ENCODE measurements around the gene MOB2.

Gene MOB2

GRCh38 chr11:1452744-1453143 is 33.8 kb downstream of the MOB2 start:
- no peak for DNase-seq (ENCODE audit: low read depth)
- no peak for TF ChIP-seq CTCF (IDR thresholded peaks at IDR 0.05; ENCODE audit: low read depth, low read length, missing control alignments)
- no peak overlapping the region for H3K4me3 ChIP-seq (ENCODE audit: low read depth, low read length)

- DNase-seq (ENCODE audit: low read depth), result no peak
- no peak overlapping the region for H3K4me3 ChIP-seq (ENCODE audit: low read depth, low read length)
- no peak for TF ChIP-seq CTCF (IDR thresholded peaks at IDR 0.05; ENCODE audit: low read depth, low read length, missing control alignments)
Measured at GRCh38 chr11:1451781-1452470, 34.7 kb downstream of the MOB2 start.

DNA sequence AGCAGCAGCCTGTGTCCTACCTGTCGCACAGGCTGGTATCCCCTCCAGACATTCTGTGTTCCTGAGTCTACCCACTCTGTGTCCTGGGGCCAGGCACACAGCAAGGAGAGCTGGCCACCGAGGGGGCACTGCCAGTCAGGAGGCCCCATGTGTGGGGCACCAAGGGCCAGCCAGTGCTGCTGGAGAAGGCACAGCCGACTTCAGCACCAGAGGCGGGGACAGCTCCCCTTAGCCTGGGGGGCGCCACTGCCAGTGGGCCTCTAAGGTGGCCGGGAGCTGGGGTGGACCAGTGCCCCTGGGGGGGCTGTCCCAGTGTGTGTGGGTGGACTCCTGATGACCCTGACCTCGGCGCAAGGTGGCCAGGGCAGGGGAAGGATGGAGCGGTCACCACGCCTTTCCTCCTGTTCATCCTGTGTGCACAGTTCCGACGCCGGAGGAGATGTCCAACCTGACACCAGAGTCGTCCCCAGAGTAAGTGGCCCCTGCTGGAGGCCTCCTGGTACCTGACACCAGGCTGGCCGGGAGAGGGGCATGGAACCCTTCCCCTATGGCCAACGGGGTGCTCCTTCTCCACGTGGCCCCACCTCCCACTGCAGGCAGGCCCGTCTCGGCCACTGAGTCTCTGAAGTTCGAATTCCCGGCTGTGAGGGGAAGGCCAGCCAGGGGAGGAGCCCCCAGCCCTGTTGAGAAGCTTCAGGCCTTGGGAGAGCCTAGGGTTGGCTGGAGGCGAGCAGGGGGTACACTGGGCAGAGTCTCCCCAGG is 35.4 kb downstream of the MOB2 start:
- TF ChIP-seq CTCF (IDR thresholded peaks at IDR 0.05; ENCODE audit: low read depth, low read length, missing control alignments), result no peak
- DNase-seq (ENCODE audit: low read depth), result no peak

GRCh38 chr11:1450344-1450875 is 36.2 kb downstream of the MOB2 start:
- no peak for TF ChIP-seq CTCF (IDR thresholded peaks at IDR 0.05; ENCODE audit: low read depth, low read length, missing control alignments)
- no peak for DNase-seq (ENCODE audit: low read depth)
- H3K4me3 ChIP-seq (ENCODE audit: low read depth, low read length), result no peak overlapping the region

More for the DNA sequence above, 35.4 kb downstream of the MOB2 start:
- H3K4me3 ChIP-seq (ENCODE audit: low read depth, low read length), result no peak overlapping the region

DNA sequence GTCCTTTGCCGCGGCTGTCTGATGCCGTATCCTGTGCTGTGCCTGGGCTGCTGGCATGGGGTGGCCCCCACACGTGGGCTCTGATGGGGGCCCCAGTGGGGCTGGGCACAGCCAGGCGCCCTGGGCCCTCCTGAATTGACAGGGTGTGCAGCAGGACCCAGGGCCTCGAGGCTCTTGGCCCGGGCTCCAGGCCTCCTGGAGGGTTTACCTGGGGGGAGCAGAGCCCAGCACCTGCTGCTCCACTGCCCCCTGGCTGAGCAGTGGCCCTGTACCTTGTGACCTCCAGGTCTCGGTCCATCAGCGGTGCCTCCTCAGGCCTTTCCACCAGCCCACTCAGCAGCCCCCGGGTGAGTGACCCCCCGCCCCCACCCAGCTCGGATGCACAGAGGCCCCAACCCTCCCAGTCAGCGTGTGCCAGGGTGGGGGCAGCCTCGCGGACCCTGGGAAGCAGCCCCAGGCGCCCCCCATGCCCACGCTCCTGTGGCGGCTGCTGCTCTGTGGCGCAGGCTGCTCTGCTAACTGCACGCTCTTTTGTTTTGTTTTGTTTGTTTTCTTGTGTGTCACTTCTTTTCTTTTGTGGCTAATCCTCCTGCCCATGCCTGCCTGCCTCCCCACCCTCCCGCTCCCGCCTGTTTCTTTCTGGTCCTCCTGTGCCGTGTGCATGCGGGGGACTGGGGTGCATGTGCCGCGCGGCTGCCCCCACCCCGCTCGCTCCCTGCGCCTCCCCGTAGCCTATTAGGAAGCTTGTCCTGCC is 36.9 kb downstream of the MOB2 start:
- no peak for DNase-seq (ENCODE audit: low read depth)
- no peak overlapping the region for H3K4me3 ChIP-seq (ENCODE audit: low read depth, low read length)
- TF ChIP-seq CTCF (IDR thresholded peaks at IDR 0.05; ENCODE audit: low read depth, low read length, missing control alignments), result no peak

- H3K4me3 ChIP-seq (ENCODE audit: low read depth, low read length), result no peak overlapping the region
- DNase-seq (ENCODE audit: low read depth), result no peak
- no peak for TF ChIP-seq CTCF (IDR thresholded peaks at IDR 0.05; ENCODE audit: low read depth, low read length, missing control alignments)
Measured at GRCh38 chr11:1448882-1449281, 37.7 kb downstream of the MOB2 start.
